Measurements from ENCODE around the gene ANKRD36.
"Not testable (repeated sequence)": the region's sequence is repeated elsewhere in the genome, so short reads cannot be mapped to it uniquely, and the experiment has no call there.

ANKRD36 gene

GRCh38 chr2:97092946-97093345 lies 20.0 kb upstream of the ANKRD36 start:
- not testable (repeated sequence) for H2AK5ac ChIP-seq (ENCODE audit: low read length, severe bottlenecking); H3K36me3 ChIP-seq (ENCODE audit: control insufficient read depth in 1 of 2, insufficient read depth in 2 of 2, low read depth in 1 of 2, low read length in 2 of 2); H3K4me3 ChIP-seq (ENCODE audit: insufficient read depth in 1 of 2, low read depth in 1 of 2, low read length in 2 of 2); H3K9me3 ChIP-seq (ENCODE audit: control insufficient read depth, low read length); H3K79me1 ChIP-seq (replicated peaks; ENCODE audit: low read length, poor library complexity, severe bottlenecking); H3K4ac ChIP-seq (ENCODE audit: low read depth in 1 of 2, low read length in 2 of 2); H2AFZ ChIP-seq (ENCODE audit: low read depth, low read length); H3K4me1 ChIP-seq (ENCODE audit: control insufficient read depth, insufficient read depth, low read depth, low read length); H3K23ac ChIP-seq (ENCODE audit: low read length in 2 of 2); H4K91ac ChIP-seq (ENCODE audit: low read length); H2BK15ac ChIP-seq (ENCODE audit: low read depth, poor library complexity, severe bottlenecking); H2BK5ac ChIP-seq (ENCODE audit: low read depth, low read length, poor library complexity, severe bottlenecking); H3K14ac ChIP-seq (ENCODE audit: low read length in 2 of 2); H2BK120ac ChIP-seq (ENCODE audit: low read depth, low read length); H2BK12ac ChIP-seq (ENCODE audit: low read length in 2 of 2); H3K18ac ChIP-seq (ENCODE audit: low read depth in 1 of 2, low read length in 2 of 2); H3K4me2 ChIP-seq (ENCODE audit: low read length, poor library complexity, severe bottlenecking); H3K9ac ChIP-seq (ENCODE audit: low read length); H4K8ac ChIP-seq (ENCODE audit: low read length); DNase-seq; H3K27ac ChIP-seq (ENCODE audit: low read length, poor library complexity, severe bottlenecking)
- WGBS, result 100% methylated on average over 2 of the region's 2 CpGs
- H3K27me3 ChIP-seq (ENCODE audit: control insufficient read depth in 1 of 2, insufficient read depth in 1 of 2, low read length in 2 of 2), result peaks cover 4 to 12% of the 10 kb centered on the region in 2 experiments

GRCh38 chr2:97093983-97094771 lies 18.8 kb upstream of the ANKRD36 start:
- H3K4me1 ChIP-seq (ENCODE audit: control insufficient read depth, insufficient read depth, low read depth, low read length); H3K4me2 ChIP-seq (ENCODE audit: low read length, poor library complexity, severe bottlenecking); H3K9me3 ChIP-seq (ENCODE audit: control insufficient read depth, low read length); H2BK15ac ChIP-seq (ENCODE audit: low read depth, poor library complexity, severe bottlenecking); H2BK5ac ChIP-seq (ENCODE audit: low read depth, low read length, poor library complexity, severe bottlenecking); H3K27ac ChIP-seq (ENCODE audit: low read length, poor library complexity, severe bottlenecking); H3K4me3 ChIP-seq (ENCODE audit: insufficient read depth in 1 of 2, low read depth in 1 of 2, low read length in 2 of 2); H3K79me1 ChIP-seq (replicated peaks; ENCODE audit: low read length, poor library complexity, severe bottlenecking); H3K4ac ChIP-seq (ENCODE audit: low read depth in 1 of 2, low read length in 2 of 2); H3K18ac ChIP-seq (ENCODE audit: low read depth in 1 of 2, low read length in 2 of 2); H3K14ac ChIP-seq (ENCODE audit: low read length in 2 of 2); H2AFZ ChIP-seq (ENCODE audit: low read depth, low read length); H2AK5ac ChIP-seq (ENCODE audit: low read length, severe bottlenecking); H4K8ac ChIP-seq (ENCODE audit: low read length); H2BK120ac ChIP-seq (ENCODE audit: low read depth, low read length); H3K9ac ChIP-seq (ENCODE audit: low read length); H3K23ac ChIP-seq (ENCODE audit: low read length in 2 of 2); H2BK12ac ChIP-seq (ENCODE audit: low read length in 2 of 2); H4K91ac ChIP-seq (ENCODE audit: low read length); H3K36me3 ChIP-seq (ENCODE audit: control insufficient read depth in 1 of 2, insufficient read depth in 2 of 2, low read depth in 1 of 2, low read length in 2 of 2): not testable (repeated sequence)
- 92% methylated on average over 2 of the region's 33 CpGs for WGBS
- DNase-seq, result peak; percentile 10
- peaks cover 4 to 22% of the 10 kb centered on the region in 2 experiments for H3K27me3 ChIP-seq (ENCODE audit: control insufficient read depth in 1 of 2, insufficient read depth in 1 of 2, low read length in 2 of 2)

- 5% methylated on average over 32 of the region's 48 CpGs for WGBS
- H3K4ac ChIP-seq (ENCODE audit: low read depth in 1 of 2, low read length in 2 of 2); H3K9me3 ChIP-seq (ENCODE audit: control insufficient read depth, low read length); H2BK15ac ChIP-seq (ENCODE audit: low read depth, poor library complexity, severe bottlenecking); H3K18ac ChIP-seq (ENCODE audit: low read depth in 1 of 2, low read length in 2 of 2); H4K91ac ChIP-seq (ENCODE audit: low read length); H3K36me3 ChIP-seq (ENCODE audit: control insufficient read depth in 1 of 2, insufficient read depth in 2 of 2, low read depth in 1 of 2, low read length in 2 of 2); H2BK5ac ChIP-seq (ENCODE audit: low read depth, low read length, poor library complexity, severe bottlenecking); H2AK5ac ChIP-seq (ENCODE audit: low read length, severe bottlenecking); H3K27ac ChIP-seq (ENCODE audit: low read length, poor library complexity, severe bottlenecking); H2BK120ac ChIP-seq (ENCODE audit: low read depth, low read length); H3K79me1 ChIP-seq (replicated peaks; ENCODE audit: low read length, poor library complexity, severe bottlenecking); H2BK12ac ChIP-seq (ENCODE audit: low read length in 2 of 2); H3K23ac ChIP-seq (ENCODE audit: low read length in 2 of 2); H3K14ac ChIP-seq (ENCODE audit: low read length in 2 of 2); H3K4me1 ChIP-seq (ENCODE audit: control insufficient read depth, insufficient read depth, low read depth, low read length): not testable (repeated sequence)
- H3K9ac ChIP-seq (ENCODE audit: low read length), result peak within 1 kb of the TSS; percentile 32
- H4K8ac ChIP-seq (ENCODE audit: low read length), result peak within 1 kb of the TSS; percentile 54
- peaks cover 4 to 22% of the 10 kb centered on the region in 2 experiments for H3K27me3 ChIP-seq (ENCODE audit: control insufficient read depth in 1 of 2, insufficient read depth in 1 of 2, low read length in 2 of 2)
- DNase-seq, result peak; percentile 69
- H3K4me2 ChIP-seq (ENCODE audit: low read length, poor library complexity, severe bottlenecking), result peak within 1 kb of the TSS; percentile 54
- peak within 1 kb of the TSS; percentile 51 for H2AFZ ChIP-seq (ENCODE audit: low read depth, low read length)
- H3K4me3 ChIP-seq (ENCODE audit: insufficient read depth in 1 of 2, low read depth in 1 of 2, low read length in 2 of 2), result peak within 1 kb of the TSS; percentile 46 to 56
These were observed 18.0 kb upstream of the ANKRD36 start, which contains the start of gene FAHD2B for GRCh38 chr2:97094772-97095611. Gene FAHD2B, minus strand, starts transcription at chr2:97094882. Its CDS starts 3,176 bp downstream, at chr2:97091706.

GRCh38 chr2:97095661-97096060 lies 17.3 kb upstream of the ANKRD36 start:
- no peak overlapping the region for H3K18ac ChIP-seq (ENCODE audit: low read depth in 1 of 2, low read length in 2 of 2)
- H3K4me1 ChIP-seq (ENCODE audit: control insufficient read depth, insufficient read depth, low read depth, low read length), result peaks cover 6% of the 10 kb centered on the region
- WGBS, result 76% methylated on average over 12 of the region's 12 CpGs
- H3K23ac ChIP-seq (ENCODE audit: low read length in 2 of 2), result no peak overlapping the region
- no peak overlapping the region for H2BK5ac ChIP-seq (ENCODE audit: low read depth, low read length, poor library complexity, severe bottlenecking)
- no peak overlapping the region for H3K4me3 ChIP-seq (ENCODE audit: insufficient read depth in 1 of 2, low read depth in 1 of 2, low read length in 2 of 2)
- H3K9me3 ChIP-seq (ENCODE audit: control insufficient read depth, low read length), result no peaks in the 10 kb centered on the region
- no peak overlapping the region for H4K8ac ChIP-seq (ENCODE audit: low read length)
- H2BK15ac ChIP-seq (ENCODE audit: low read depth, poor library complexity, severe bottlenecking), result no peak overlapping the region
- H3K79me1 ChIP-seq (replicated peaks; ENCODE audit: low read length, poor library complexity, severe bottlenecking), result no peaks in the 10 kb centered on the region
- H3K9ac ChIP-seq (ENCODE audit: low read length), result peak overlapping the region; percentile 32
- DNase-seq, result no peak
- no peak overlapping the region for H2BK120ac ChIP-seq (ENCODE audit: low read depth, low read length)
- H2BK12ac ChIP-seq (ENCODE audit: low read length in 2 of 2), result no peak overlapping the region
- peaks cover 4 to 22% of the 10 kb centered on the region in 2 experiments for H3K27me3 ChIP-seq (ENCODE audit: control insufficient read depth in 1 of 2, insufficient read depth in 1 of 2, low read length in 2 of 2)
- no peak overlapping the region for H3K4ac ChIP-seq (ENCODE audit: low read depth in 1 of 2, low read length in 2 of 2)
- no peak overlapping the region for H2AFZ ChIP-seq (ENCODE audit: low read depth, low read length)
- no peak overlapping the region for H3K27ac ChIP-seq (ENCODE audit: low read length, poor library complexity, severe bottlenecking)
- no peak overlapping the region for H4K91ac ChIP-seq (ENCODE audit: low read length)
- H3K14ac ChIP-seq (ENCODE audit: low read length in 2 of 2), result no peak overlapping the region
- no peak overlapping the region for H2AK5ac ChIP-seq (ENCODE audit: low read length, severe bottlenecking)
- no peaks in the 10 kb centered on the region for H3K36me3 ChIP-seq (ENCODE audit: control insufficient read depth in 1 of 2, insufficient read depth in 2 of 2, low read depth in 1 of 2, low read length in 2 of 2)
- no peak overlapping the region for H3K4me2 ChIP-seq (ENCODE audit: low read length, poor library complexity, severe bottlenecking)
